ENCODE measurements around the gene RGMA.

RGMA gene

GRCh38 chr15:93001156-93001555 is 87.9 kb downstream of the RGMA start:
- no peak for DNase-seq

- DNase-seq = no peak
These were observed 91.2 kb downstream of the RGMA start for GRCh38 chr15:92997821-92998220.

GRCh38 chr15:92992720-92993119 is 96.3 kb downstream of the RGMA start:
- DNase-seq = no peak

GRCh38 chr15:92990031-92990430 is 99.0 kb downstream of the RGMA start:
- no peak for DNase-seq

- no peak for DNase-seq
These were observed 99.5 kb downstream of the RGMA start for GRCh38 chr15:92989470-92989869.
